Osteoblast (primary cell): Measurements from ENCODE around the gene LPA. TPM values are rescaled to one million over a fixed set of nuclear protein-coding genes. Genes with fewer than 3 reads are reported as not detected.
"Not testable (repeated sequence)": the region's sequence is repeated elsewhere in the genome, so short reads cannot be mapped to it uniquely, and the experiment has no call there.

Source experiments
- DNase-seq: peaks from one replicate; pipeline ENCODE4 v3.0.0; 2011; ENCODE audit warnings: low spot score, mixed read lengths; ENCODE audit not compliant: insufficient read length; ENCODE audit errors: missing footprints
- H2AFZ ChIP-seq: 2 replicates; pipeline ENCODE4 v1.6.0; 2011; ENCODE audit warnings: mild to moderate bottlenecking, low read length
- H3K27ac ChIP-seq: 2 replicates; pipeline ENCODE4 v1.5.1; 2011; ENCODE audit warnings: mild to moderate bottlenecking, low read depth, low read length, moderate library complexity
- H3K27me3 ChIP-seq: 2 replicates; pipeline ENCODE4 v1.6.0; 2012; ENCODE audit warnings: mild to moderate bottlenecking, control low read depth, inconsistent platforms, low read length, moderate library complexity; ENCODE audit not compliant: insufficient read depth
- H3K36me3 ChIP-seq: 2 replicates; pipeline ENCODE4 v1.5.1; 2011; ENCODE audit warnings: mild to moderate bottlenecking, low read length, control low read depth, moderate library complexity; ENCODE audit not compliant: insufficient read depth
- H3K4me1 ChIP-seq: 2 replicates; pipeline ENCODE4 v1.5.1; 2011; ENCODE audit warnings: mild to moderate bottlenecking, low read length, control low read depth, moderate library complexity; ENCODE audit not compliant: insufficient read depth
- H3K4me2 ChIP-seq: 2 replicates; pipeline ENCODE4 v1.6.0; 2011; ENCODE audit warnings: mild to moderate bottlenecking, low read length; ENCODE audit not compliant: insufficient read depth
- H3K4me3 ChIP-seq: fragments of 200-600 bp; sonication (generic); 3 replicates; pipeline ENCODE4 v1.5.1; 2012; ENCODE audit warnings: mild to moderate bottlenecking, low read length, inconsistent platforms; ENCODE audit not compliant: insufficient read depth
- H3K79me2 ChIP-seq: 2 replicates; pipeline ENCODE4 v1.6.0; 2012; ENCODE audit warnings: mild to moderate bottlenecking, low read length, control low read depth, inconsistent platforms; ENCODE audit not compliant: insufficient read depth
- H3K9me3 ChIP-seq: 2 replicates; pipeline ENCODE4 v1.5.1; 2011; ENCODE audit warnings: low read depth, low read length, control low read depth
- H4K20me1 ChIP-seq: 2 replicates; pipeline ENCODE4 v1.6.0; 2012; ENCODE audit warnings: mild to moderate bottlenecking, low read length, control low read depth; ENCODE audit not compliant: insufficient read depth
- CTCF ChIP-seq: IDR thresholded peaks from 2 replicates; pipeline ENCODE4 v1.5.1; 2011; ENCODE audit warnings: mild to moderate bottlenecking, low read depth, low read length, moderate library complexity; ENCODE audit errors: extremely low read depth
- total RNA-seq: library from RNA; depleted of rRNA; stranded (reverse); fragments of >200 nt; gene quantifications from 2 replicates; pipeline ENCODE4 v1.2.3, GENCODE V29; 2012

LPA gene
- total RNA-seq, 1 donor: not detected

GRCh38 chr6:160531826-160532225 lies 132.2 kb downstream of the LPA start:
- no peak overlapping the region for H3K4me3 ChIP-seq
- H3K4me1 ChIP-seq: peaks cover 2% of the 10 kb centered on the region
- no peak overlapping the region for H3K27ac ChIP-seq
- H3K79me2 ChIP-seq: no peaks in the 10 kb centered on the region
- DNase-seq: no peak
- H3K27me3 ChIP-seq: no peaks in the 10 kb centered on the region
- H3K9me3 ChIP-seq: no peaks in the 10 kb centered on the region
- H3K36me3 ChIP-seq: no peaks in the 10 kb centered on the region
- H2AFZ ChIP-seq: no peak overlapping the region
- no peaks in the 10 kb centered on the region for H4K20me1 ChIP-seq
- no peak overlapping the region for H3K4me2 ChIP-seq
- TF ChIP-seq CTCF: no peak

- H3K79me2 ChIP-seq, H3K4me1 ChIP-seq, H3K9me3 ChIP-seq: not testable (repeated sequence)
Measured at GRCh38 chr6:160529524-160529923, 134.6 kb downstream of the LPA start.

GRCh38 chr6:160523223-160523622 lies 140.9 kb downstream of the LPA start:
- DNase-seq: no peak
- no peak for TF ChIP-seq CTCF
- Histone ChIP-seq H3K36me3 (no peaks in the 10 kb centered on the region), H3K27ac (no peak overlapping the region), H2AFZ (no peak overlapping the region), H3K4me3 (no peak overlapping the region), H3K79me2 (no peaks in the 10 kb centered on the region), H3K4me1 (peaks cover 4% of the 10 kb centered on the region), H3K4me2 (no peak overlapping the region), H4K20me1 (no peaks in the 10 kb centered on the region), H3K9me3 (no peaks in the 10 kb centered on the region), H3K27me3 (no peaks in the 10 kb centered on the region)

More at GRCh38 chr6:160529524-160529923, 134.6 kb downstream of the LPA start:
- H3K27ac ChIP-seq, H3K36me3 ChIP-seq, DNase-seq, H4K20me1 ChIP-seq, H3K27me3 ChIP-seq, H3K4me3 ChIP-seq, H2AFZ ChIP-seq, H3K4me2 ChIP-seq: not testable (repeated sequence)

- Histone ChIP-seq H3K4me3 (peak overlapping the region; percentile 76), H4K20me1 (no peaks in the 10 kb centered on the region), H3K4me1 (peaks cover 4% of the 10 kb centered on the region), H3K79me2 (no peaks in the 10 kb centered on the region), H3K4me2 (peak overlapping the region; percentile 86), H3K27me3 (no peaks in the 10 kb centered on the region), H3K9me3 (no peaks in the 10 kb centered on the region), H2AFZ (peak overlapping the region; percentile 95), H3K27ac (no peak overlapping the region), H3K36me3 (no peaks in the 10 kb centered on the region)
- DNase-seq: peak; percentile 82
- no peak for TF ChIP-seq CTCF
Measured at GRCh38 chr6:160520043-160520904, 143.8 kb downstream of the LPA start.
